ENCODE measurements around the gene MPL.

GRCh38 chr1:43329995-43330751 lies 7.4 kb upstream of the MPL start:
- TF ChIP-seq, protein P1, sequence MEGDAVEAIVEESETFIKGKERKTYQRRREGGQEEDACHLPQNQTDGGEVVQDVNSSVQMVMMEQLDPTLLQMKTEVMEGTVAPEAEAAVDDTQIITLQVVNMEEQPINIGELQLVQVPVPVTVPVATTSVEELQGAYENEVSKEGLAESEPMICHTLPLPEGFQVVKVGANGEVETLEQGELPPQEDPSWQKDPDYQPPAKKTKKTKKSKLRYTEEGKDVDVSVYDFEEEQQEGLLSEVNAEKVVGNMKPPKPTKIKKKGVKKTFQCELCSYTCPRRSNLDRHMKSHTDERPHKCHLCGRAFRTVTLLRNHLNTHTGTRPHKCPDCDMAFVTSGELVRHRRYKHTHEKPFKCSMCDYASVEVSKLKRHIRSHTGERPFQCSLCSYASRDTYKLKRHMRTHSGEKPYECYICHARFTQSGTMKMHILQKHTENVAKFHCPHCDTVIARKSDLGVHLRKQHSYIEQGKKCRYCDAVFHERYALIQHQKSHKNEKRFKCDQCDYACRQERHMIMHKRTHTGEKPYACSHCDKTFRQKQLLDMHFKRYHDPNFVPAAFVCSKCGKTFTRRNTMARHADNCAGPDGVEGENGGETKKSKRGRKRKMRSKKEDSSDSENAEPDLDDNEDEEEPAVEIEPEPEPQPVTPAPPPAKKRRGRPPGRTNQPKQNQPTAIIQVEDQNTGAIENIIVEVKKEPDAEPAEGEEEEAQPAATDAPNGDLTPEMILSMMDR (IDR thresholded peaks at IDR 0.05) = no peak
- TF ChIP-seq POLR2A (IDR thresholded peaks at IDR 0.05) = no peak
- TF ChIP-seq EP300 (IDR thresholded peaks at IDR 0.05) = no peak

Data from ovary (tissue), 3 donors.